Type B pancreatic cell (in vitro differentiated cells): ENCODE measurements around the gene PRKCE. TPM values are rescaled to one million over a fixed set of nuclear protein-coding genes. Genes with fewer than 3 reads are reported as not detected.

Source experiments
- DNase-seq: peaks from one replicate; pipeline ENCODE4 v3.0.0; 2021; ENCODE audit warnings: mixed read lengths; ENCODE audit not compliant: unreplicated experiment; ENCODE audit errors: extremely low spot score
- H3K27ac Mint-ChIP-seq: 2 replicates; pipeline ENCODE4 v1.8.0; 2021; ENCODE audit warnings: mild to moderate bottlenecking, mixed read lengths
- H3K27me3 Mint-ChIP-seq: 2 replicates; pipeline ENCODE4 v1.8.0; 2021; ENCODE audit warnings: mixed read lengths
- H3K36me3 Mint-ChIP-seq: 2 replicates; pipeline ENCODE4 v1.8.0; 2021; ENCODE audit warnings: mixed read lengths
- H3K4me1 Mint-ChIP-seq: one replicate; pipeline ENCODE4 v1.8.0; 2021; ENCODE audit warnings: mixed read lengths; ENCODE audit not compliant: unreplicated experiment
- H3K4me3 Mint-ChIP-seq: 2 replicates; pipeline ENCODE4 v1.8.0; 2021; ENCODE audit warnings: mild to moderate bottlenecking, mixed read lengths
- H3K9me3 Mint-ChIP-seq: 2 replicates; pipeline ENCODE4 v1.8.0; 2021; ENCODE audit warnings: mixed read lengths
- total RNA-seq: library from RNA; stranded (reverse); gene quantifications from 2 replicates; pipeline ENCODE4 v1.2.1, GENCODE V29; 2021; ENCODE audit warnings: low replicate concordance
- TF ChIP-seq, protein P1 (sequence below): fragments of 200-600 bp; sonication (generic); conservative IDR thresholded peaks from 2 replicates; pipeline ENCODE4 v1.5.0; 2021; ENCODE audit warnings: antibody characterized with exemption, mild to moderate bottlenecking

Gene PRKCE
- total RNA-seq, 1 donor from 2014 or later = 21.2 TPM

GRCh38 chr2:46161911-46162310 lies 510.4 kb downstream of the PRKCE start:
- H3K4me3 Mint-ChIP-seq = no peak overlapping the region
- H3K9me3 Mint-ChIP-seq = no peaks in the 10 kb centered on the region
- H3K27me3 Mint-ChIP-seq = no peaks in the 10 kb centered on the region
- no peak for DNase-seq
- peak overlapping the region; percentile 40 for H3K27ac Mint-ChIP-seq
- TF ChIP-seq, protein P1, sequence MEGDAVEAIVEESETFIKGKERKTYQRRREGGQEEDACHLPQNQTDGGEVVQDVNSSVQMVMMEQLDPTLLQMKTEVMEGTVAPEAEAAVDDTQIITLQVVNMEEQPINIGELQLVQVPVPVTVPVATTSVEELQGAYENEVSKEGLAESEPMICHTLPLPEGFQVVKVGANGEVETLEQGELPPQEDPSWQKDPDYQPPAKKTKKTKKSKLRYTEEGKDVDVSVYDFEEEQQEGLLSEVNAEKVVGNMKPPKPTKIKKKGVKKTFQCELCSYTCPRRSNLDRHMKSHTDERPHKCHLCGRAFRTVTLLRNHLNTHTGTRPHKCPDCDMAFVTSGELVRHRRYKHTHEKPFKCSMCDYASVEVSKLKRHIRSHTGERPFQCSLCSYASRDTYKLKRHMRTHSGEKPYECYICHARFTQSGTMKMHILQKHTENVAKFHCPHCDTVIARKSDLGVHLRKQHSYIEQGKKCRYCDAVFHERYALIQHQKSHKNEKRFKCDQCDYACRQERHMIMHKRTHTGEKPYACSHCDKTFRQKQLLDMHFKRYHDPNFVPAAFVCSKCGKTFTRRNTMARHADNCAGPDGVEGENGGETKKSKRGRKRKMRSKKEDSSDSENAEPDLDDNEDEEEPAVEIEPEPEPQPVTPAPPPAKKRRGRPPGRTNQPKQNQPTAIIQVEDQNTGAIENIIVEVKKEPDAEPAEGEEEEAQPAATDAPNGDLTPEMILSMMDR = no peak
- peaks cover 41% of the 10 kb centered on the region for H3K4me1 Mint-ChIP-seq
- peaks cover 10% of the 10 kb centered on the region for H3K36me3 Mint-ChIP-seq

DNA sequence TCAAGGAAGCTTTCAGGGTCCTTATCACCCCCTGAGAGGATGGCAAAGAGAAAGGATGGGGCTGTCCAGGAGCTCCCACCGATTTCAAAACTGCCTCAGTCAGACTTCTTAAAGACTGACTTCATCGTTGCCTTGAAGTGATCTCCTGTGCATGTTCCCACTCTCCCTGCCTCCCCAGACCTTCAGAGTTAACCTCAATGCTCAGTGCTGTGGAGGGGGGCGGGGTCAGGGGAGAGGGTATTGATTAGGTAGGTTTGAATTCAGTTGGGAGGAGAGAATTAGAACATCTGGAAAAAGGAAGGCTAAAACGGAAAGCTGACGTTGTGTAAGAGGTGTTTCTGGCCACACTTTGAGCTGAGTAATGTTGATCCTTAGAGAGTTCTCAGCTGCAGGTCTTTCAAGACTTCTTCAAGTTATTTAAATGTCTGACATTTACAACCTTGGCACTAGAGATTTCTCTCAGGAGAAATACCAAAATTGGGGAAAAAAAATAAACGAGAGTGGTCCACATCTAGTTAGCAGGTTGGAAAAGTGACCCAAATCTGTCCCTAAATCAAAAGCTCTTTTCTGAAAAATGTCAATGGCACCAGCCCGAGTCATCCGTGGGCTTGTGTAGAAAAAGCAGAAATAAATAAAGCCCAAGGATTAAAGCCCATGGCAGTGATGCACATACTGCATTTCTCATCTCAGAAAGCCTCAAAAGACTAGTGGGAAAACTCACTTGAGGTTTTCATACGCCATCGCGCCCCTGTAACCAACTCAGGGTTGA lies 511.0 kb downstream of the PRKCE start:
- Mint-ChIP-seq H3K36me3 (peaks cover 10% of the 10 kb centered on the region), H3K9me3 (no peaks in the 10 kb centered on the region), H3K4me3 (peak overlapping the region; percentile 18), H3K4me1 (peaks cover 41% of the 10 kb centered on the region), H3K27me3 (no peaks in the 10 kb centered on the region), H3K27ac (peak overlapping the region; percentile 29)
- DNase-seq = no peak
- TF ChIP-seq, protein P1 = no peak

- Mint-ChIP-seq H3K4me3 (no peak overlapping the region), H3K27ac (no peak overlapping the region), H3K4me1 (peaks cover 42% of the 10 kb centered on the region), H3K27me3 (no peaks in the 10 kb centered on the region), H3K36me3 (peaks cover 10% of the 10 kb centered on the region), H3K9me3 (no peaks in the 10 kb centered on the region)
- no peak for DNase-seq
- TF ChIP-seq, protein P1 = no peak
Measured at GRCh38 chr2:46163098-46163430, 511.6 kb downstream of the PRKCE start.

DNA sequence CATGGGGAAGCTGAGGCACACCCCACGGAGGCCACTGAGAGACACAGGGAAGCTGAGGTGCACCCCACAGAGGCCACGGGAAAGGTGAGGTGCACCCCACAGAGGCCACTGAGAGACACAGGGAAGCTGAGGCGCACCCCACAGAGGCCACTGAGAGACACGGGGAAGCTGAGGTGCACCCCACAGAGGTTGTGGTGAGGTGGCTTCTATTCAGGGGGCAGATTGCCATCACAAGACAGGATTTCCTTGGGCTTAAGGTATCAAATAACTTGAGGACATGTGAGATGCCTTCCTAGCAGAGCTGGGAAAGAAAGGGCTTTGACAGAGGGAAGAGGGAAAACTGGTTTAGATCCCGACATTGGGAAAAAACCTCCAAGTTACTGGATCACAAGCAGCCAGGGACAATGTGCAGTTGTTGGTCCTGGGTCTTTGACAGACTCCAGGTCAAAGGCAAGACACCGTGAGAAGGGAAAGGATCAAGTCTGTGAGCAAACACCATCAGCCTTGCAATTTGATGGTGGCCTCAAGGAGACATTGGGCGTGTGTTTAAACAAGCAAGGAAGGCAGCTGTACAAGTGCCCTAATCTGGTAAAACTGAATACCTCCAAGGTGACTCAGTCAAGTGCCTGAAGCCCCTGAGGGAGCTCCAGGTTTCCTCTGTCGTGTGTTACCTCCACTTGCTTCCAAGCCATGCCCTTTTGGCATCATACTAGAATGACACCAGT lies 512.5 kb downstream of the PRKCE start:
- Mint-ChIP-seq H3K4me1 (peaks cover 44% of the 10 kb centered on the region), H3K27ac (peak overlapping the region; percentile 80), H3K9me3 (no peaks in the 10 kb centered on the region), H3K27me3 (no peaks in the 10 kb centered on the region), H3K36me3 (peaks cover 10% of the 10 kb centered on the region), H3K4me3 (peak overlapping the region; percentile 13)
- DNase-seq = no peak
- TF ChIP-seq, protein P1 = no peak

GRCh38 chr2:46164529-46165301 lies 513.2 kb downstream of the PRKCE start:
- no peaks in the 10 kb centered on the region for H3K27me3 Mint-ChIP-seq
- H3K4me3 Mint-ChIP-seq = peak overlapping the region; percentile 13
- H3K9me3 Mint-ChIP-seq = no peaks in the 10 kb centered on the region
- DNase-seq = no peak
- peaks cover 6% of the 10 kb centered on the region for H3K36me3 Mint-ChIP-seq
- peak overlapping the region; percentile 80 for H3K27ac Mint-ChIP-seq
- peaks cover 44% of the 10 kb centered on the region for H3K4me1 Mint-ChIP-seq
- TF ChIP-seq, protein P1 = no peak
